HepG2 (cell line): Measurements from ENCODE around the gene NUDT8. TPM values are rescaled to one million over a fixed set of nuclear protein-coding genes. Genes with fewer than 3 reads are reported as not detected.

Experiments used
- CCAR2 ChIP-seq: fragments of 200-400 bp; formaldehyde crosslinking; optimal IDR thresholded peaks from 2 replicates; pipeline ENCODE3; 2018; ENCODE audit warnings: low read depth, mild to moderate bottlenecking, low read length, moderate library complexity
- EP300 ChIP-seq, 3 experiments: sonication (generic) in 1 of 3; formaldehyde crosslinking in 1 of 3; IDR thresholded peaks; 2 replicates each; pipeline versions ENCODE4 v1.5.1 to v1.6.1; 2011 to 2020; ENCODE audit warnings: low read depth in 2 of 3, low read length in 2 of 3, borderline replicate concordance in 1 of 3, improper control_type of control experiment in 1 of 3, mild to moderate bottlenecking in 1 of 3, missing genetic modification reagents in 1 of 3, moderate library complexity in 1 of 3
- FOSL2 ChIP-seq: sonication (generic); formaldehyde crosslinking; IDR thresholded peaks from 2 replicates; pipeline ENCODE4 v1.4.0; 2020; ENCODE audit warnings: missing genetic modification reagents
- HDAC1 ChIP-seq: sonication (generic); formaldehyde crosslinking; IDR thresholded peaks from 2 replicates; pipeline ENCODE4 v1.5.1; 2020; ENCODE audit warnings: mild to moderate bottlenecking, missing genetic modification reagents
- HMG20A ChIP-seq: IDR thresholded peaks from 2 replicates; pipeline ENCODE4 v1.6.1; 2016; ENCODE audit warnings: borderline replicate concordance
- PHF5A ChIP-seq: IDR thresholded peaks from one replicate; pipeline ENCODE4 v1.6.1; 2018; ENCODE audit warnings: low read depth, missing genetic modification reagents; ENCODE audit not compliant: unreplicated experiment
- RELA ChIP-seq: sonication (generic); formaldehyde crosslinking; IDR thresholded peaks from 2 replicates; pipeline ENCODE4 v1.4.0; 2020; ENCODE audit warnings: missing genetic modification reagents
- U2AF1 ChIP-seq: fragments of 200-400 bp; formaldehyde crosslinking; optimal IDR thresholded peaks from 2 replicates; pipeline ENCODE3; 2017; ENCODE audit warnings: mild to moderate bottlenecking, low read depth, low read length
- ZNF17 ChIP-seq: sonication (generic); formaldehyde crosslinking; IDR thresholded peaks from 2 replicates; pipeline ENCODE4 v1.5.0; 2020; ENCODE audit warnings: mild to moderate bottlenecking, missing genetic modification reagents
- ZNF33B ChIP-seq: sonication (generic); formaldehyde crosslinking; IDR thresholded peaks from 2 replicates; pipeline ENCODE4 v1.5.1; 2020; ENCODE audit warnings: mild to moderate bottlenecking, missing genetic modification reagents
- ZNF556 ChIP-seq: sonication (generic); formaldehyde crosslinking; IDR thresholded peaks from 2 replicates; pipeline ENCODE4 v1.4.0; 2020; ENCODE audit warnings: mild to moderate bottlenecking, missing genetic modification reagents, borderline replicate concordance
- ZNF660 ChIP-seq: sonication (generic); formaldehyde crosslinking; IDR thresholded peaks from 2 replicates; pipeline ENCODE4 v1.5.1; 2020; ENCODE audit warnings: mild to moderate bottlenecking, low read depth, missing genetic modification reagents, borderline replicate concordance
- ZNF816 ChIP-seq: sonication (generic); formaldehyde crosslinking; IDR thresholded peaks from 2 replicates; pipeline ENCODE4 v1.8.0; 2022; ENCODE audit warnings: missing genetic modification reagents, mild to moderate bottlenecking, borderline replicate concordance
- polyA plus RNA-seq, 8 experiments: library from polyadenylated mRNA; depleted of rRNA in 3 of 8; stranded (reverse) in 7 of 8; unstranded in 1 of 8; fragments of >200 nt; fragmentation: Illumina TruSeq in 4 of 8; extraction: Trizol in 4 of 8; gene quantifications; 2 replicates each; pipeline versions ENCODE4 v1.2.1 to v1.2.3, GENCODE V29; 2011 to 2016; ENCODE audit warnings: low read depth in 4 of 8, missing spikeins in 1 of 8, mixed read lengths in 1 of 8; ENCODE audit not compliant: insufficient read depth in 1 of 8
- total RNA-seq, 5 experiments: library from RNA; depleted of rRNA; stranded (reverse); fragments of >200 nt; fragmentation: Illumina TruSeq; extraction: Trizol; gene quantifications; 2 replicates each; pipeline ENCODE4 v1.2.3, GENCODE V29; 2016; ENCODE audit warnings: low read depth in 1 of 5
- TF ChIP-seq, protein P1 (sequence below): sonication (generic); formaldehyde crosslinking; IDR thresholded peaks from 2 replicates; pipeline ENCODE4 v1.5.1; 2020; ENCODE audit warnings: mild to moderate bottlenecking, missing genetic modification reagents, moderate library complexity
- TF ChIP-seq, protein P2 (sequence below): sonication (generic); formaldehyde crosslinking; IDR thresholded peaks from 2 replicates; pipeline ENCODE4 v1.5.0; 2020; ENCODE audit warnings: missing genetic modification reagents
- TF ChIP-seq, protein P3 (sequence below): IDR thresholded peaks from 2 replicates; pipeline ENCODE4 v1.6.1; 2016
- TF ChIP-seq, protein P4 (sequence below): sonication (generic); formaldehyde crosslinking; IDR thresholded peaks from 2 replicates; pipeline ENCODE4 v1.8.0; 2022; ENCODE audit warnings: mild to moderate bottlenecking, missing genetic modification reagents, moderate library complexity
- TF ChIP-seq, protein P5 (sequence below): sonication (generic); formaldehyde crosslinking; IDR thresholded peaks from 2 replicates; pipeline ENCODE4 v1.8.1; 2023; ENCODE audit warnings: mild to moderate bottlenecking, missing genetic modification reagents
- TF ChIP-seq, protein P6 (sequence below): sonication (generic); formaldehyde crosslinking; IDR thresholded peaks from 2 replicates; pipeline ENCODE4 v1.4.0; 2020; ENCODE audit warnings: missing genetic modification reagents

Gene NUDT8
- total and polyA plus RNA-seq, 2 of the 13 experiments (the other 11 are each of a cell fraction or from before 2014, with no cell fraction given), result 6.7 to 25.8 TPM

DNA sequence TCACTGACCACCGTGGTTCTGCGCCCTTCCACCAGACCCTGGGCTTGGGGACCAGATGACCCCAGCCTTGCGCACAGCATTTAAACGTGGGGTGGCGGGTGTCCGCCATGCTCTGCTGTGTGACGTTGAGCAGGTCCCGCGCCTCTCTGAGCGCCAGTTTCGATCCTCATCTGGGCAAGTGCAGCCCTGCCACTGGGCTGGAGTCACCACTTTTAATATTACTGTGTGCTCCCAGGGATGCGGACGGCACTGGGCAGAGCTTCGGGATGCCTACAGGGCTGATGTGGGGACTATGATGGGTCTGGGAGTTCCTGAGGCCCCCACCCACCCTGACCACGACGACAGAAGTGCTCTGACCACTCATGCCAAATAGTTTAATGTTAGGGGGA is 1.2 kb upstream of the NUDT8 start (continued):
- TF ChIP-seq, protein P1, sequence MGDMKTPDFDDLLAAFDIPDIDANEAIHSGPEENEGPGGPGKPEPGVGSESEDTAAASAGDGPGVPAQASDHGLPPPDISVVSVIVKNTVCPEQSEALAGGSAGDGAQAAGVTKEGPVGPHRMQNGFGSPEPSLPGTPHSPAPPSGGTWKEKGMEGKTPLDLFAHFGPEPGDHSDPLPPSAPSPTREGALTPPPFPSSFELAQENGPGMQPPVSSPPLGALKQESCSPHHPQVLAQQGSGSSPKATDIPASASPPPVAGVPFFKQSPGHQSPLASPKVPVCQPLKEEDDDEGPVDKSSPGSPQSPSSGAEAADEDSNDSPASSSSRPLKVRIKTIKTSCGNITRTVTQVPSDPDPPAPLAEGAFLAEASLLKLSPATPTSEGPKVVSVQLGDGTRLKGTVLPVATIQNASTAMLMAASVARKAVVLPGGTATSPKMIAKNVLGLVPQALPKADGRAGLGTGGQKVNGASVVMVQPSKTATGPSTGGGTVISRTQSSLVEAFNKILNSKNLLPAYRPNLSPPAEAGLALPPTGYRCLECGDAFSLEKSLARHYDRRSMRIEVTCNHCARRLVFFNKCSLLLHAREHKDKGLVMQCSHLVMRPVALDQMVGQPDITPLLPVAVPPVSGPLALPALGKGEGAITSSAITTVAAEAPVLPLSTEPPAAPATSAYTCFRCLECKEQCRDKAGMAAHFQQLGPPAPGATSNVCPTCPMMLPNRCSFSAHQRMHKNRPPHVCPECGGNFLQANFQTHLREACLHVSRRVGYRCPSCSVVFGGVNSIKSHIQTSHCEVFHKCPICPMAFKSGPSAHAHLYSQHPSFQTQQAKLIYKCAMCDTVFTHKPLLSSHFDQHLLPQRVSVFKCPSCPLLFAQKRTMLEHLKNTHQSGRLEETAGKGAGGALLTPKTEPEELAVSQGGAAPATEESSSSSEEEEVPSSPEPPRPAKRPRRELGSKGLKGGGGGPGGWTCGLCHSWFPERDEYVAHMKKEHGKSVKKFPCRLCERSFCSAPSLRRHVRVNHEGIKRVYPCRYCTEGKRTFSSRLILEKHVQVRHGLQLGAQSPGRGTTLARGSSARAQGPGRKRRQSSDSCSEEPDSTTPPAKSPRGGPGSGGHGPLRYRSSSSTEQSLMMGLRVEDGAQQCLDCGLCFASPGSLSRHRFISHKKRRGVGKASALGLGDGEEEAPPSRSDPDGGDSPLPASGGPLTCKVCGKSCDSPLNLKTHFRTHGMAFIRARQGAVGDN, result peak; percentile 58
- TF ChIP-seq HDAC1 (CRISPR knock-in tag), result peak; percentile 46; the same call in 1 of the 2 replicates
- TF ChIP-seq U2AF1, result no peak
- 0 out of 2 replicates have a peak, but pooled peaks have one; percentile 1 for TF ChIP-seq HMG20A (CRISPR knock-in tag)
- TF ChIP-seq PHF5A (CRISPR knock-in tag), result no peak
- TF ChIP-seq ZNF33B (CRISPR knock-in tag), result no peak
- TF ChIP-seq, protein P2, sequence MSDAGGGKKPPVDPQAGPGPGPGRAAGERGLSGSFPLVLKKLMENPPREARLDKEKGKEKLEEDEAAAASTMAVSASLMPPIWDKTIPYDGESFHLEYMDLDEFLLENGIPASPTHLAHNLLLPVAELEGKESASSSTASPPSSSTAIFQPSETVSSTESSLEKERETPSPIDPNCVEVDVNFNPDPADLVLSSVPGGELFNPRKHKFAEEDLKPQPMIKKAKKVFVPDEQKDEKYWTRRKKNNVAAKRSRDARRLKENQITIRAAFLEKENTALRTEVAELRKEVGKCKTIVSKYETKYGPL (CRISPR knock-in tag), result no peak
- TF ChIP-seq EP300 (IDR thresholded peaks at IDR 0.05; ENCODE audit: low read depth in 2 of 2, low read length in 2 of 2), result no peak
- 0 out of 2 replicates have a peak, but pooled peaks have one; percentile 0 for TF ChIP-seq EP300 (CRISPR knock-in tag; IDR thresholded peaks at IDR 0.05; ENCODE audit: borderline replicate concordance)
- TF ChIP-seq, protein P3, sequence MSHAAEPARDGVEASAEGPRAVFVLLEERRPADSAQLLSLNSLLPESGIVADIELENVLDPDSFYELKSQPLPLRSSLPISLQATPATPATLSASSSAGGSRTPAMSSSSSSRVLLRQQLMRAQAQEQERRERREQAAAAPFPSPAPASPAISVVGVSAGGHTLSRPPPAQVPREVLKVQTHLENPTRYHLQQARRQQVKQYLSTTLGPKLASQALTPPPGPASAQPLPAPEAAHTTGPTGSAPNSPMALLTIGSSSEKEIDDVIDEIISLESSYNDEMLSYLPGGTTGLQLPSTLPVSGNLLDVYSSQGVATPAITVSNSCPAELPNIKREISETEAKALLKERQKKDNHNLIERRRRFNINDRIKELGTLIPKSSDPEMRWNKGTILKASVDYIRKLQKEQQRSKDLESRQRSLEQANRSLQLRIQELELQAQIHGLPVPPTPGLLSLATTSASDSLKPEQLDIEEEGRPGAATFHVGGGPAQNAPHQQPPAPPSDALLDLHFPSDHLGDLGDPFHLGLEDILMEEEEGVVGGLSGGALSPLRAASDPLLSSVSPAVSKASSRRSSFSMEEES (CRISPR knock-in tag), result no peak
- 0 out of 2 replicates have a peak, but pooled peaks have one; percentile 57 for TF ChIP-seq ZNF17
- TF ChIP-seq, protein P4, sequence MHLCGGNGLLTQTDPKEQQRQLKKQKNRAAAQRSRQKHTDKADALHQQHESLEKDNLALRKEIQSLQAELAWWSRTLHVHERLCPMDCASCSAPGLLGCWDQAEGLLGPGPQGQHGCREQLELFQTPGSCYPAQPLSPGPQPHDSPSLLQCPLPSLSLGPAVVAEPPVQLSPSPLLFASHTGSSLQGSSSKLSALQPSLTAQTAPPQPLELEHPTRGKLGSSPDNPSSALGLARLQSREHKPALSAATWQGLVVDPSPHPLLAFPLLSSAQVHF (CRISPR knock-in tag), result no peak
- no peak for TF ChIP-seq ZNF816 (CRISPR knock-in tag)
- TF ChIP-seq, protein P5, sequence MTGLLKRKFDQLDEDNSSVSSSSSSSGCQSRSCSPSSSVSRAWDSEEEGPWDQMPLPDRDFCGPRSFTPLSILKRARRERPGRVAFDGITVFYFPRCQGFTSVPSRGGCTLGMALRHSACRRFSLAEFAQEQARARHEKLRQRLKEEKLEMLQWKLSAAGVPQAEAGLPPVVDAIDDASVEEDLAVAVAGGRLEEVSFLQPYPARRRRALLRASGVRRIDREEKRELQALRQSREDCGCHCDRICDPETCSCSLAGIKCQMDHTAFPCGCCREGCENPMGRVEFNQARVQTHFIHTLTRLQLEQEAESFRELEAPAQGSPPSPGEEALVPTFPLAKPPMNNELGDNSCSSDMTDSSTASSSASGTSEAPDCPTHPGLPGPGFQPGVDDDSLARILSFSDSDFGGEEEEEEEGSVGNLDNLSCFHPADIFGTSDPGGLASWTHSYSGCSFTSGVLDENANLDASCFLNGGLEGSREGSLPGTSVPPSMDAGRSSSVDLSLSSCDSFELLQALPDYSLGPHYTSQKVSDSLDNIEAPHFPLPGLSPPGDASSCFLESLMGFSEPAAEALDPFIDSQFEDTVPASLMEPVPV (CRISPR knock-in tag), result no peak
- TF ChIP-seq ZNF660 (CRISPR knock-in tag), result no peak
- no peak for TF ChIP-seq CCAR2
- no peak for TF ChIP-seq RELA (CRISPR knock-in tag)
- TF ChIP-seq, protein P6, sequence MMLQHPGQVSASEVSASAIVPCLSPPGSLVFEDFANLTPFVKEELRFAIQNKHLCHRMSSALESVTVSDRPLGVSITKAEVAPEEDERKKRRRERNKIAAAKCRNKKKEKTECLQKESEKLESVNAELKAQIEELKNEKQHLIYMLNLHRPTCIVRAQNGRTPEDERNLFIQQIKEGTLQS (CRISPR knock-in tag), result no peak
- TF ChIP-seq FOSL2 (CRISPR knock-in tag), result 0 out of 2 replicates have a peak, but pooled peaks have one; percentile 1
- TF ChIP-seq ZNF556 (CRISPR knock-in tag), result no peak
